Astrocyte (in vitro differentiated cells and primary cell): Measurements from ENCODE around the gene WBP1L. TPM values are rescaled to one million over a fixed set of nuclear protein-coding genes. Genes with fewer than 3 reads are reported as not detected.
A peak's percentile ranks its signal among the peaks of the same experiment; 100 is the strongest.

Experiments
- DNase-seq: peaks from one replicate; pipeline ENCODE4 v3.0.0-alpha.2; 2010; ENCODE audit warnings: low read depth
- FAIRE-seq: peaks from 2 replicates; lab custom pipeline; 2011; peaks lifted over from hg19 to GRCh38; lab: Jason Lieb, UNC
- H2AFZ ChIP-seq: 2 replicates; pipeline ENCODE4 v1.6.0; 2012; ENCODE audit warnings: low read depth, low read length, inconsistent platforms
- H3K27ac ChIP-seq: 2 replicates; pipeline ENCODE4 v1.5.1; 2011; ENCODE audit warnings: low read depth, low read length, inconsistent platforms
- H3K27me3 ChIP-seq: 2 replicates; pipeline ENCODE4 v1.6.0; 2011; ENCODE audit warnings: low read length, inconsistent platforms; ENCODE audit not compliant: insufficient read depth
- H3K36me3 ChIP-seq: 2 replicates; pipeline ENCODE4 v1.5.1; 2011; ENCODE audit warnings: low read length, inconsistent platforms; ENCODE audit not compliant: insufficient read depth
- H3K4me1 ChIP-seq: 2 replicates; pipeline ENCODE4 v1.5.1; 2011; ENCODE audit warnings: low read length, inconsistent platforms; ENCODE audit not compliant: insufficient read depth
- H3K4me2 ChIP-seq: 2 replicates; pipeline ENCODE4 v1.6.0; 2012; ENCODE audit warnings: low read length, inconsistent platforms
- H3K4me3 ChIP-seq: 2 replicates; pipeline ENCODE4 v1.5.1; 2011; ENCODE audit warnings: low read depth, mild to moderate bottlenecking, low read length, inconsistent platforms; ENCODE audit not compliant: insufficient read depth
- H3K79me2 ChIP-seq: 2 replicates; pipeline ENCODE4 v1.6.0; 2012; ENCODE audit warnings: mild to moderate bottlenecking, low read length, inconsistent platforms; ENCODE audit not compliant: insufficient read depth
- H3K9ac ChIP-seq: 2 replicates; pipeline ENCODE4 v1.6.0; 2012; ENCODE audit warnings: mild to moderate bottlenecking, low read length, inconsistent platforms
- H3K9me3 ChIP-seq: 2 replicates; pipeline ENCODE4 v1.5.1; 2012; ENCODE audit warnings: low read depth, mild to moderate bottlenecking, low read length, inconsistent platforms; ENCODE audit not compliant: insufficient read depth
- H4K20me1 ChIP-seq: 2 replicates; pipeline ENCODE4 v1.6.0; 2012; ENCODE audit warnings: low read length, inconsistent platforms; ENCODE audit not compliant: insufficient read depth
- H3K27ac Mint-ChIP-seq: one replicate; pipeline ENCODE4 v1.8.0; 2021; ENCODE audit warnings: mild to moderate bottlenecking, mixed read lengths; ENCODE audit not compliant: unreplicated experiment
- H3K27me3 Mint-ChIP-seq: one replicate; pipeline ENCODE4 v1.8.0; 2021; ENCODE audit warnings: low read depth, mixed read lengths; ENCODE audit not compliant: unreplicated experiment
- H3K36me3 Mint-ChIP-seq: one replicate; pipeline ENCODE4 v1.8.0; 2021; ENCODE audit warnings: low read depth, mixed read lengths; ENCODE audit not compliant: unreplicated experiment
- H3K4me1 Mint-ChIP-seq: one replicate; pipeline ENCODE4 v1.8.0; 2021; ENCODE audit warnings: low read depth, mixed read lengths; ENCODE audit not compliant: unreplicated experiment
- H3K4me3 Mint-ChIP-seq: one replicate; pipeline ENCODE4 v1.8.0; 2021; ENCODE audit warnings: mild to moderate bottlenecking, moderate library complexity, mixed read lengths; ENCODE audit not compliant: unreplicated experiment
- H3K9me3 Mint-ChIP-seq: one replicate; pipeline ENCODE4 v1.8.0; 2021; ENCODE audit warnings: mild to moderate bottlenecking, mixed read lengths; ENCODE audit not compliant: unreplicated experiment
- EZH2 ChIP-seq: IDR thresholded peaks from 2 replicates; pipeline ENCODE4 v1.6.1; 2012; ENCODE audit warnings: mild to moderate bottlenecking, low read length, inconsistent platforms; ENCODE audit not compliant: insufficient read depth
- total RNA-seq: library from RNA; stranded (reverse); gene quantifications from 2 replicates; pipeline ENCODE4 v1.2.1, GENCODE V29; 2021
- TF ChIP-seq, protein P1 (sequence below): IDR thresholded peaks from 2 replicates; pipeline ENCODE4 v1.5.1; 2011; ENCODE audit warnings: low read depth, mild to moderate bottlenecking, inconsistent platforms, low read length, moderate library complexity; ENCODE audit not compliant: insufficient read depth

The WBP1L gene
- total RNA-seq, 1 donor from 2014 or later: 73.6 TPM

DNA sequence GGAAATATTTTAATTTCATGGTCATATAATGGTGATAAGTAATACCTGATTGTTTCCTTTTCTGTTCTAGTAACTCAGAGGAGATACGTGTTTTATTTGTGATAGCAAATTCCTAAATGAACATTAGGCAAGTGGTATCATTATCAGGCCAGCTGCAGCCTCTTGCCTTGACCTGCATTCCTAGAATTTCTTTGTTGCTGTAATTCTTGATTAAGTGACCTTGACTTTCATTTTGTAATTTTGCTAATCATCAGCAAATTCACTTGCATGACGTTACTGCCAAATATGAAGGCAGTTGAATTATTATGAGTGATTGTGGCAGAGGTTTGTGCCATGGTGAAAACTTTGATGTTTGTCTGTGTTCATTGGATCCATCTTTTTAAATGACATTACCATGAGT, 119.9 kb downstream of the WBP1L start:
- Mint-ChIP-seq H3K27ac (no peak overlapping the region), H3K4me1 (peaks cover 3% of the 10 kb centered on the region), H3K36me3 (peaks cover 2% of the 10 kb centered on the region), H3K4me3 (no peak overlapping the region), H3K27me3 (no peaks in the 10 kb centered on the region), H3K9me3 (no peaks in the 10 kb centered on the region)
- Histone ChIP-seq H4K20me1 (no peaks in the 10 kb centered on the region), H3K36me3 (no peaks in the 10 kb centered on the region), H2AFZ (no peak overlapping the region), H3K9ac (no peak overlapping the region), H3K4me3 (no peak overlapping the region), H3K27me3 (no peaks in the 10 kb centered on the region), H3K4me2 (no peak overlapping the region), H3K4me1 (no peaks in the 10 kb centered on the region), H3K9me3 (no peaks in the 10 kb centered on the region), H3K79me2 (no peaks in the 10 kb centered on the region), H3K27ac (no peak overlapping the region)
- TF ChIP-seq EZH2: no peak
- TF ChIP-seq, protein P1, sequence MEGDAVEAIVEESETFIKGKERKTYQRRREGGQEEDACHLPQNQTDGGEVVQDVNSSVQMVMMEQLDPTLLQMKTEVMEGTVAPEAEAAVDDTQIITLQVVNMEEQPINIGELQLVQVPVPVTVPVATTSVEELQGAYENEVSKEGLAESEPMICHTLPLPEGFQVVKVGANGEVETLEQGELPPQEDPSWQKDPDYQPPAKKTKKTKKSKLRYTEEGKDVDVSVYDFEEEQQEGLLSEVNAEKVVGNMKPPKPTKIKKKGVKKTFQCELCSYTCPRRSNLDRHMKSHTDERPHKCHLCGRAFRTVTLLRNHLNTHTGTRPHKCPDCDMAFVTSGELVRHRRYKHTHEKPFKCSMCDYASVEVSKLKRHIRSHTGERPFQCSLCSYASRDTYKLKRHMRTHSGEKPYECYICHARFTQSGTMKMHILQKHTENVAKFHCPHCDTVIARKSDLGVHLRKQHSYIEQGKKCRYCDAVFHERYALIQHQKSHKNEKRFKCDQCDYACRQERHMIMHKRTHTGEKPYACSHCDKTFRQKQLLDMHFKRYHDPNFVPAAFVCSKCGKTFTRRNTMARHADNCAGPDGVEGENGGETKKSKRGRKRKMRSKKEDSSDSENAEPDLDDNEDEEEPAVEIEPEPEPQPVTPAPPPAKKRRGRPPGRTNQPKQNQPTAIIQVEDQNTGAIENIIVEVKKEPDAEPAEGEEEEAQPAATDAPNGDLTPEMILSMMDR: no peak
- FAIRE-seq: peak; percentile 32
- no peak for DNase-seq

DNA sequence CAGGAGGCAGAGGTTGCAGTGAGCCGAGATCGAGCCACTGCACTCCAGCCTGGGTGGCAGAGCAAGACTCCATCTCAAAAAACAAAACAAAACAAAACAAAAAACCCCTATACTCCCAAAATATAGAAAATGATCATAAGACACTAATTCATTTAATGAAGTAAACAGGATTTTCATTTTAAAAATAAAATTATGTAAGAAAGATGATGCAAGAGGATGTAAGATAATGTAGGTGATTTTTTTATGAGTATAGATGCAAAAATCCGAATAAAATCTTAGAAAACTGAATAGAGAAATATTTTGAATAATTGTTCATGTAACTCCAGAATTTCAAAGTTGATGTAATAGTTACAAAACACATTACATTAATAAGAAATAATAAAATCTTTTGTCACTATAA, 121.9 kb downstream of the WBP1L start:
- H3K36me3 Mint-ChIP-seq: no peaks in the 10 kb centered on the region
- Histone ChIP-seq H3K9me3 (no peaks in the 10 kb centered on the region), H3K79me2 (no peaks in the 10 kb centered on the region), H3K4me1 (peaks cover 6% of the 10 kb centered on the region), H3K27ac (no peak overlapping the region), H3K4me2 (no peak overlapping the region), H3K9ac (no peak overlapping the region), H3K36me3 (no peaks in the 10 kb centered on the region), H4K20me1 (no peaks in the 10 kb centered on the region), H2AFZ (no peak overlapping the region), H3K4me3 (no peak overlapping the region), H3K27me3 (no peaks in the 10 kb centered on the region)
- DNase-seq: no peak
- H3K4me3 Mint-ChIP-seq: no peak overlapping the region
- peaks cover 5% of the 10 kb centered on the region for H3K27me3 Mint-ChIP-seq
- no peak overlapping the region for H3K27ac Mint-ChIP-seq
- H3K9me3 Mint-ChIP-seq: no peaks in the 10 kb centered on the region
- FAIRE-seq: no peak
- H3K4me1 Mint-ChIP-seq: peaks cover 2% of the 10 kb centered on the region
- no peak for TF ChIP-seq EZH2
- TF ChIP-seq, protein P1: no peak

Other genes starting within 250 kb of the WBP1L start
- 145 and 155 TPM in 2 replicates for gene ACTR1A, start 241.2 kb upstream of the WBP1L start, total RNA-seq
- 25.8 and 26.2 TPM in 2 replicates for gene SUFU, start 240.0 kb upstream of the WBP1L start, total RNA-seq
- gene TRIM8, start 99.5 kb upstream of the WBP1L start, total RNA-seq: 103 and 117 TPM in 2 replicates
- 16.6 and 18.2 TPM in 2 replicates for gene ARL3, start 29.6 kb upstream of the WBP1L start, total RNA-seq
- 8.4 and 9.1 TPM in 2 replicates for gene SFXN2, start 29.3 kb upstream of the WBP1L start, total RNA-seq
- gene CYP17A1, start 93.5 kb downstream of the WBP1L start, total RNA-seq: not detected in 2 replicates
- 10.9 and 11.3 TPM in 2 replicates for gene BORCS7, start 110.3 kb downstream of the WBP1L start, total RNA-seq
- 0.34 and 0.64 TPM in 2 replicates for gene AS3MT, start 125.5 kb downstream of the WBP1L start, total RNA-seq
- gene CNNM2, start 174.3 kb downstream of the WBP1L start, total RNA-seq: 9.9 and 10.6 TPM in 2 replicates